HepG2 (cell line): ENCODE data around the gene PRKAR1A. TPM values are rescaled to one million over a fixed set of nuclear protein-coding genes. Genes with fewer than 3 reads are reported as not detected.
A peak's percentile ranks its signal among the peaks of the same experiment; 100 is the strongest.

Source experiments
- ARNT ChIP-seq: fragments of 450-650 bp; IDR thresholded peaks from 2 replicates; pipeline ENCODE4 v1.6.1; 2017
- ARNT2 ChIP-seq: sonication (generic); formaldehyde crosslinking; IDR thresholded peaks from 2 replicates; pipeline ENCODE4 v1.8.0; 2022; ENCODE audit warnings: mild to moderate bottlenecking, low read depth, missing genetic modification reagents, moderate library complexity
- ATF7 ChIP-seq, 2 experiments: fragments of 450-650 bp in 1 of 2; sonication (generic) in 1 of 2; formaldehyde crosslinking in 1 of 2; IDR thresholded peaks; 2 replicates each; pipeline versions ENCODE4 v1.4.0 to v1.6.1; 2016 to 2020; ENCODE audit warnings: antibody characterized with exemption in 1 of 2, mild to moderate bottlenecking in 1 of 2, missing genetic modification reagents in 1 of 2
- BHLHE40 ChIP-seq: IDR thresholded peaks from 2 replicates; pipeline ENCODE4 v1.6.1; 2011; ENCODE audit warnings: low read length, improper control_type of control experiment
- DNMT1 ChIP-seq: sonication (generic); formaldehyde crosslinking; IDR thresholded peaks from 2 replicates; pipeline ENCODE4 v1.5.1; 2020; ENCODE audit warnings: mild to moderate bottlenecking, missing genetic modification reagents
- EHMT2 ChIP-seq: fragments of 200-600 bp; sonication (generic); IDR thresholded peaks from 2 replicates; pipeline ENCODE4 v1.7.0; 2017; ENCODE audit warnings: antibody characterized with exemption, low read depth, low read length, borderline replicate concordance
- FOSL1 ChIP-seq: sonication (generic); formaldehyde crosslinking; IDR thresholded peaks from 2 replicates; pipeline ENCODE4 v1.9.0; 2021; ENCODE audit warnings: missing genetic modification reagents, borderline replicate concordance
- JARID2 ChIP-seq: sonication (generic); formaldehyde crosslinking; IDR thresholded peaks from 2 replicates; pipeline ENCODE4 v1.8.1; 2023; ENCODE audit warnings: missing genetic modification reagents, inconsistent platforms; ENCODE audit not compliant: insufficient replicate concordance
- JUND ChIP-seq: sonication (generic); formaldehyde crosslinking; IDR thresholded peaks from 2 replicates; pipeline ENCODE4 v1.8.0; 2022; ENCODE audit warnings: mild to moderate bottlenecking, missing genetic modification reagents
- MZF1 ChIP-seq: sonication (generic); formaldehyde crosslinking; IDR thresholded peaks from 2 replicates; pipeline ENCODE4 v1.8.1; 2023; ENCODE audit warnings: mild to moderate bottlenecking, missing genetic modification reagents, borderline replicate concordance
- ZMYM2 ChIP-seq: sonication (generic); formaldehyde crosslinking; IDR thresholded peaks from 2 replicates; pipeline ENCODE4 v1.8.0; 2022; ENCODE audit warnings: mild to moderate bottlenecking, missing genetic modification reagents
- polyA plus RNA-seq, 8 experiments: library from polyadenylated mRNA; depleted of rRNA in 3 of 8; stranded (reverse) in 7 of 8; unstranded in 1 of 8; fragments of >200 nt; fragmentation: Illumina TruSeq in 4 of 8; extraction: Trizol in 4 of 8; gene quantifications; 2 replicates each; pipeline versions ENCODE4 v1.2.1 to v1.2.3, GENCODE V29; 2011 to 2016; ENCODE audit warnings: low read depth in 4 of 8, missing spikeins in 1 of 8, mixed read lengths in 1 of 8; ENCODE audit not compliant: insufficient read depth in 1 of 8
- total RNA-seq, 5 experiments: library from RNA; depleted of rRNA; stranded (reverse); fragments of >200 nt; fragmentation: Illumina TruSeq; extraction: Trizol; gene quantifications; 2 replicates each; pipeline ENCODE4 v1.2.3, GENCODE V29; 2016; ENCODE audit warnings: low read depth in 1 of 5
- TF ChIP-seq, protein P1 (sequence below): sonication (generic); formaldehyde crosslinking; IDR thresholded peaks from 2 replicates; pipeline ENCODE4 v1.8.1; 2023; ENCODE audit warnings: mild to moderate bottlenecking, missing genetic modification reagents
- TF ChIP-seq, protein P2 (sequence below): IDR thresholded peaks from 2 replicates; pipeline ENCODE4 v1.6.1; 2018; ENCODE audit warnings: missing genetic modification reagents, mild to moderate bottlenecking, missing compliant biosample characterization
- TF ChIP-seq, protein P3 (sequence below): sonication (generic); formaldehyde crosslinking; IDR thresholded peaks from 2 replicates; pipeline ENCODE4 v1.4.0; 2020; ENCODE audit warnings: mild to moderate bottlenecking, missing genetic modification reagents
- TF ChIP-seq, protein P4 (sequence below): sonication (generic); formaldehyde crosslinking; IDR thresholded peaks from 2 replicates; pipeline ENCODE4 v1.4.0; 2020; ENCODE audit warnings: missing genetic modification reagents, borderline replicate concordance
- TF ChIP-seq, protein P5 (sequence below): sonication (generic); formaldehyde crosslinking; IDR thresholded peaks from 2 replicates; pipeline ENCODE4 v1.4.0; 2020; ENCODE audit warnings: missing genetic modification reagents, mild to moderate bottlenecking, borderline replicate concordance

The PRKAR1A gene
- total and polyA plus RNA-seq, 2 of the 13 experiments (the other 11 are each of a cell fraction or from before 2014, with no cell fraction given) = 265 to 266 TPM

DNA sequence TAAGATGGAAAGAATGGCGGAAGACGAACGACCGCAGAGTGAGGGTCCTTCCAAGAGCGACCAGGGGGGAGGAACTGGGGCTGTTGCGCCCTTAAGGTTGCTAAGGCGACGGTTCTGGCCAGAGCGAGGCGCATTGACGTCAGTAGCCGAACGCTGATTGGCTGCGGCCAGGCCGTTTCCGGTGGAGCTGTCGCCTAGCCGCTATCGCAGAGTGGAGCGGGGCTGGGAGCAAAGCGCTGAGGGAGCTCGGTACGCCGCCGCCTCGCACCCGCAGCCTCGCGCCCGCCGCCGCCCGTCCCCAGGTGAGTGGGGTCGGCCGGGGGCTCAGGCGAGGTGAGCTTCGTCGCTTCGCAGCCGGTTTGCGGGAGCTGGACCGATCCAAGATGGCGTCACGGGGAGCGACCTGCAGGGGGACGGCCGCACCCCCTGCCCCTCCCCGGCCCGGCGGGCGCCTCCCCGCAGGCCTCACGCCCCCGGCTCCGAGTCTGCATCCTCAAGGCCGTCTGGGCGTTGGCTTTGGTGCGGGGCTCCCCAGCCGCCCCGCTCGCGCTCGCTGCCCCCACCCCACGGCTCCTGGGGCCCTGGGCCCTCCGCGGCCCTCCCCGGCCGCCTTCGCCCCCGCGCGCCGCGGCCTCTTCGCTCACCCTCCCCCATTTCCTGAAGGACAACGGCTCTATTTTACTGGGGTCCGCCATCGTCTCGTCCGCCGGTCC is at the start of gene PRKAR1A (continued):
- TF ChIP-seq, protein P1, sequence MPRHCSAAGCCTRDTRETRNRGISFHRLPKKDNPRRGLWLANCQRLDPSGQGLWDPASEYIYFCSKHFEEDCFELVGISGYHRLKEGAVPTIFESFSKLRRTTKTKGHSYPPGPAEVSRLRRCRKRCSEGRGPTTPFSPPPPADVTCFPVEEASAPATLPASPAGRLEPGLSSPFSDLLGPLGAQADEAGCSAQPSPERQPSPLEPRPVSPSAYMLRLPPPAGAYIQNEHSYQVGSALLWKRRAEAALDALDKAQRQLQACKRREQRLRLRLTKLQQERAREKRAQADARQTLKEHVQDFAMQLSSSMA (CRISPR knock-in tag) = 0 out of 2 replicates have a peak, but pooled peaks have one; percentile 9
- TF ChIP-seq BHLHE40 (no peak), DNMT1 (no peak), JUND (no peak), ARNT2 (CRISPR knock-in tag) (peak; percentile 84), ZMYM2 (CRISPR knock-in tag) (no peak), JARID2 (CRISPR knock-in tag) (no peak), EHMT2 (no peak), ARNT (no peak), MZF1 (CRISPR knock-in tag) (no peak), FOSL1 (no peak), ATF7 (IDR thresholded peaks at IDR 0.05) (no peak), ATF7 (CRISPR knock-in tag; IDR thresholded peaks at IDR 0.05) (no peak)
- TF ChIP-seq, protein P2, sequence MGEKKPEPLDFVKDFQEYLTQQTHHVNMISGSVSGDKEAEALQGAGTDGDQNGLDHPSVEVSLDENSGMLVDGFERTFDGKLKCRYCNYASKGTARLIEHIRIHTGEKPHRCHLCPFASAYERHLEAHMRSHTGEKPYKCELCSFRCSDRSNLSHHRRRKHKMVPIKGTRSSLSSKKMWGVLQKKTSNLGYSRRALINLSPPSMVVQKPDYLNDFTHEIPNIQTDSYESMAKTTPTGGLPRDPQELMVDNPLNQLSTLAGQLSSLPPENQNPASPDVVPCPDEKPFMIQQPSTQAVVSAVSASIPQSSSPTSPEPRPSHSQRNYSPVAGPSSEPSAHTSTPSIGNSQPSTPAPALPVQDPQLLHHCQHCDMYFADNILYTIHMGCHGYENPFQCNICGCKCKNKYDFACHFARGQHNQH (CRISPR knock-in tag) = no peak
- TF ChIP-seq, protein P3, sequence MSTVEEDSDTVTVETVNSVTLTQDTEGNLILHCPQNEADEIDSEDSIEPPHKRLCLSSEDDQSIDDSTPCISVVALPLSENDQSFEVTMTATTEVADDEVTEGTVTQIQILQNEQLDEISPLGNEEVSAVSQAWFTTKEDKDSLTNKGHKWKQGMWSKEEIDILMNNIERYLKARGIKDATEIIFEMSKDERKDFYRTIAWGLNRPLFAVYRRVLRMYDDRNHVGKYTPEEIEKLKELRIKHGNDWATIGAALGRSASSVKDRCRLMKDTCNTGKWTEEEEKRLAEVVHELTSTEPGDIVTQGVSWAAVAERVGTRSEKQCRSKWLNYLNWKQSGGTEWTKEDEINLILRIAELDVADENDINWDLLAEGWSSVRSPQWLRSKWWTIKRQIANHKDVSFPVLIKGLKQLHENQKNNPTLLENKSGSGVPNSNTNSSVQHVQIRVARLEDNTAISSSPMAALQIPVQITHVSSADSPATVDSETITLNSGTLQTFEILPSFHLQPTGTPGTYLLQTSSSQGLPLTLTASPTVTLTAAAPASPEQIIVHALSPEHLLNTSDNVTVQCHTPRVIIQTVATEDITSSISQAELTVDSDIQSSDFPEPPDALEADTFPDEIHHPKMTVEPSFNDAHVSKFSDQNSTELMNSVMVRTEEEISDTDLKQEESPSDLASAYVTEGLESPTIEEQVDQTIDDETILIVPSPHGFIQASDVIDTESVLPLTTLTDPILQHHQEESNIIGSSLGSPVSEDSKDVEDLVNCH (CRISPR knock-in tag) = no peak
- TF ChIP-seq, protein P4, sequence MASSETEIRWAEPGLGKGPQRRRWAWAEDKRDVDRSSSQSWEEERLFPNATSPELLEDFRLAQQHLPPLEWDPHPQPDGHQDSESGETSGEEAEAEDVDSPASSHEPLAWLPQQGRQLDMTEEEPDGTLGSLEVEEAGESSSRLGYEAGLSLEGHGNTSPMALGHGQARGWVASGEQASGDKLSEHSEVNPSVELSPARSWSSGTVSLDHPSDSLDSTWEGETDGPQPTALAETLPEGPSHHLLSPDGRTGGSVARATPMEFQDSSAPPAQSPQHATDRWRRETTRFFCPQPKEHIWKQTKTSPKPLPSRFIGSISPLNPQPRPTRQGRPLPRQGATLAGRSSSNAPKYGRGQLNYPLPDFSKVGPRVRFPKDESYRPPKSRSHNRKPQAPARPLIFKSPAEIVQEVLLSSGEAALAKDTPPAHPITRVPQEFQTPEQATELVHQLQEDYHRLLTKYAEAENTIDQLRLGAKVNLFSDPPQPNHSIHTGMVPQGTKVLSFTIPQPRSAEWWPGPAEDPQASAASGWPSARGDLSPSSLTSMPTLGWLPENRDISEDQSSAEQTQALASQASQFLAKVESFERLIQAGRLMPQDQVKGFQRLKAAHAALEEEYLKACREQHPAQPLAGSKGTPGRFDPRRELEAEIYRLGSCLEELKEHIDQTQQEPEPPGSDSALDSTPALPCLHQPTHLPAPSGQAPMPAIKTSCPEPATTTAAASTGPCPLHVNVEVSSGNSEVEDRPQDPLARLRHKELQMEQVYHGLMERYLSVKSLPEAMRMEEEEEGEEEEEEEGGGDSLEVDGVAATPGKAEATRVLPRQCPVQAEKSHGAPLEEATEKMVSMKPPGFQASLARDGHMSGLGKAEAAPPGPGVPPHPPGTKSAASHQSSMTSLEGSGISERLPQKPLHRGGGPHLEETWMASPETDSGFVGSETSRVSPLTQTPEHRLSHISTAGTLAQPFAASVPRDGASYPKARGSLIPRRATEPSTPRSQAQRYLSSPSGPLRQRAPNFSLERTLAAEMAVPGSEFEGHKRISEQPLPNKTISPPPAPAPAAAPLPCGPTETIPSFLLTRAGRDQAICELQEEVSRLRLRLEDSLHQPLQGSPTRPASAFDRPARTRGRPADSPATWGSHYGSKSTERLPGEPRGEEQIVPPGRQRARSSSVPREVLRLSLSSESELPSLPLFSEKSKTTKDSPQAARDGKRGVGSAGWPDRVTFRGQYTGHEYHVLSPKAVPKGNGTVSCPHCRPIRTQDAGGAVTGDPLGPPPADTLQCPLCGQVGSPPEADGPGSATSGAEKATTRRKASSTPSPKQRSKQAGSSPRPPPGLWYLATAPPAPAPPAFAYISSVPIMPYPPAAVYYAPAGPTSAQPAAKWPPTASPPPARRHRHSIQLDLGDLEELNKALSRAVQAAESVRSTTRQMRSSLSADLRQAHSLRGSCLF = no peak
- TF ChIP-seq, protein P5, sequence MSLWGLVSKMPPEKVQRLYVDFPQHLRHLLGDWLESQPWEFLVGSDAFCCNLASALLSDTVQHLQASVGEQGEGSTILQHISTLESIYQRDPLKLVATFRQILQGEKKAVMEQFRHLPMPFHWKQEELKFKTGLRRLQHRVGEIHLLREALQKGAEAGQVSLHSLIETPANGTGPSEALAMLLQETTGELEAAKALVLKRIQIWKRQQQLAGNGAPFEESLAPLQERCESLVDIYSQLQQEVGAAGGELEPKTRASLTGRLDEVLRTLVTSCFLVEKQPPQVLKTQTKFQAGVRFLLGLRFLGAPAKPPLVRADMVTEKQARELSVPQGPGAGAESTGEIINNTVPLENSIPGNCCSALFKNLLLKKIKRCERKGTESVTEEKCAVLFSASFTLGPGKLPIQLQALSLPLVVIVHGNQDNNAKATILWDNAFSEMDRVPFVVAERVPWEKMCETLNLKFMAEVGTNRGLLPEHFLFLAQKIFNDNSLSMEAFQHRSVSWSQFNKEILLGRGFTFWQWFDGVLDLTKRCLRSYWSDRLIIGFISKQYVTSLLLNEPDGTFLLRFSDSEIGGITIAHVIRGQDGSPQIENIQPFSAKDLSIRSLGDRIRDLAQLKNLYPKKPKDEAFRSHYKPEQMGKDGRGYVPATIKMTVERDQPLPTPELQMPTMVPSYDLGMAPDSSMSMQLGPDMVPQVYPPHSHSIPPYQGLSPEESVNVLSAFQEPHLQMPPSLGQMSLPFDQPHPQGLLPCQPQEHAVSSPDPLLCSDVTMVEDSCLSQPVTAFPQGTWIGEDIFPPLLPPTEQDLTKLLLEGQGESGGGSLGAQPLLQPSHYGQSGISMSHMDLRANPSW (CRISPR knock-in tag) = no peak
